ENCODE measurements around the gene NDUFB5. TPM values are rescaled to one million over a fixed set of nuclear protein-coding genes. Genes with fewer than 3 reads are reported as not detected.

Gene NDUFB5
- total and polyA plus RNA-seq, 4 donors = 44.8 to 149 (median 73.2) TPM

DNA sequence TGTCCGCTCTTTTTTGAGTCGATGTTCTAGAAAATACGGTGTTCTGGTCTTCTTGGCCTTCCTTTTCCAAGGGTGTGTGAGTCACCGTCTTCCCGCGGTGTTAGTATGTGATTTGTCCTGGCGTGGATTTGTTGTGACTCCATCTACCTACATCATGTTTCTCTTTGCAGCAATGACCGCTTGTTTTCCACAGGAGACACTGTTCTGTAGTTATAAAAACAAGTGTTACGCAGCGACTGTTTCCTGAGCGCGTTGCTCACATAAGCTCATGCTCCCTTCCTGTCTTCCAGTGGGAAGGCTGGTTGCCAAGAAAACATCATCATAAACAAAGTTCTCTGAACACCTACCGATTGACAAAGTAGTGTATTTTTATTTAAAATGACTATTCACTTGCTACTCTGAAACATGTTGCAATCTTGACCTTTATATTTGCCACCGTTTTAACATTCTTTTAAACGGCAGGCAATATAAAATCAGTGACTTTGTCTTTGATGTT lies 67.2 kb downstream of the NDUFB5 start:
- DNase-seq = peak; percentile 15 to 74 (median 62)

DNA sequence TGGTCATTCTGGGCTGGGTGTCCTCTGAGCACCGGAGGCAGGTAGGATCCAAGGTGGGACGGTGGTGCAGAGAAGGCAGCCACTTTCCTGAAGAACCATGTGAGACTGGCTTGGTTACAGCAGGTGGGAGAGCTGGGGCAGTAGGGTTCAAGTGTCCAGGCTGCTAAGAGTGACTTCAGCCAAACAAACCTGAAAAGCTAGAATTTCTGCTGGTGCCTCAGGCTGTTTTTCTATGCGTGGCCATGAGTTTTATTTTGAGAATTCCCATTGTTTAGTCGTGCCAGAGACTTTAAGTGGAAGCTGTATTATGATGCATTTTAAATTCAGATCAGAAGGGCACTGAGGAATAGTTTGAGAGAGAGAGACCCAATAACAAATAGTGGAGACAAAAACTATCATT lies 68.3 kb downstream of the NDUFB5 start:
- ATAC-seq (ENCODE audit: insufficient read depth, low FRiP score) = no peak
- Histone ChIP-seq H3K4me1 (ENCODE audit: control insufficient read depth in 5 of 5, insufficient read depth in 5 of 5, low read length in 5 of 5) (peaks cover 3 to 12% (median 4%) of the 10 kb centered on the region in 5 donors), H3K36me3 (ENCODE audit: control insufficient read depth in 4 of 4, insufficient read depth in 4 of 4, low read length in 4 of 4) (no peaks in the 10 kb centered on the region), H3K9me3 (ENCODE audit: control insufficient read depth in 4 of 4, insufficient read depth in 3 of 4, low read length in 3 of 4) (no peaks in the 10 kb centered on the region), H3K27me3 (ENCODE audit: control insufficient read depth in 3 of 3, insufficient read depth in 3 of 3, low read length in 2 of 3) (no peaks in the 10 kb centered on the region), H3K9ac (ENCODE audit: insufficient read depth in 1 of 2, low read length in 2 of 2) (peak overlapping the region in 1 of 2 donors; percentile 17), H3K4me3 (no peak overlapping the region), H3K27ac (ENCODE audit: low read depth in 1 of 2, low read length in 1 of 2) (peak overlapping the region in 1 of 2 donors; percentile 86)
- 62 to 88% methylated on average over 4 of the region's 4 CpGs for WGBS, 2 donors
- DNase-seq = peak; percentile 48 to 72 (median 49)
- TF ChIP-seq, protein P1, sequence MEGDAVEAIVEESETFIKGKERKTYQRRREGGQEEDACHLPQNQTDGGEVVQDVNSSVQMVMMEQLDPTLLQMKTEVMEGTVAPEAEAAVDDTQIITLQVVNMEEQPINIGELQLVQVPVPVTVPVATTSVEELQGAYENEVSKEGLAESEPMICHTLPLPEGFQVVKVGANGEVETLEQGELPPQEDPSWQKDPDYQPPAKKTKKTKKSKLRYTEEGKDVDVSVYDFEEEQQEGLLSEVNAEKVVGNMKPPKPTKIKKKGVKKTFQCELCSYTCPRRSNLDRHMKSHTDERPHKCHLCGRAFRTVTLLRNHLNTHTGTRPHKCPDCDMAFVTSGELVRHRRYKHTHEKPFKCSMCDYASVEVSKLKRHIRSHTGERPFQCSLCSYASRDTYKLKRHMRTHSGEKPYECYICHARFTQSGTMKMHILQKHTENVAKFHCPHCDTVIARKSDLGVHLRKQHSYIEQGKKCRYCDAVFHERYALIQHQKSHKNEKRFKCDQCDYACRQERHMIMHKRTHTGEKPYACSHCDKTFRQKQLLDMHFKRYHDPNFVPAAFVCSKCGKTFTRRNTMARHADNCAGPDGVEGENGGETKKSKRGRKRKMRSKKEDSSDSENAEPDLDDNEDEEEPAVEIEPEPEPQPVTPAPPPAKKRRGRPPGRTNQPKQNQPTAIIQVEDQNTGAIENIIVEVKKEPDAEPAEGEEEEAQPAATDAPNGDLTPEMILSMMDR (IDR thresholded peaks at IDR 0.05; ENCODE audit: control extremely low read depth, extremely low read depth) = no peak

More for the DNA sequence above, 67.2 kb downstream of the NDUFB5 start:
- H3K4me1 ChIP-seq (ENCODE audit: control insufficient read depth in 5 of 5, insufficient read depth in 5 of 5, low read length in 5 of 5) = peaks cover 3 to 12% (median 6%) of the 10 kb centered on the region in 5 donors
- no peak overlapping the region for H3K9ac ChIP-seq (ENCODE audit: insufficient read depth in 1 of 2, low read length in 2 of 2)
- 61 to 77% methylated on average over 15 of the region's 15 CpGs for WGBS, 2 donors
- no peak overlapping the region for H3K4me3 ChIP-seq
- TF ChIP-seq, protein P1 (IDR thresholded peaks at IDR 0.05; ENCODE audit: control extremely low read depth, extremely low read depth) = no peak
- H3K36me3 ChIP-seq (ENCODE audit: control insufficient read depth in 4 of 4, insufficient read depth in 4 of 4, low read length in 4 of 4) = no peaks in the 10 kb centered on the region
- H3K27ac ChIP-seq (ENCODE audit: low read depth in 1 of 2, low read length in 1 of 2) = peak overlapping the region in 1 of 2 donors; percentile 9
- H3K9me3 ChIP-seq (ENCODE audit: control insufficient read depth in 4 of 4, insufficient read depth in 3 of 4, low read length in 3 of 4) = no peaks in the 10 kb centered on the region
- H3K27me3 ChIP-seq (ENCODE audit: control insufficient read depth in 3 of 3, insufficient read depth in 3 of 3, low read length in 2 of 3) = no peaks in the 10 kb centered on the region
- no peak for ATAC-seq (ENCODE audit: insufficient read depth, low FRiP score)

DNA sequence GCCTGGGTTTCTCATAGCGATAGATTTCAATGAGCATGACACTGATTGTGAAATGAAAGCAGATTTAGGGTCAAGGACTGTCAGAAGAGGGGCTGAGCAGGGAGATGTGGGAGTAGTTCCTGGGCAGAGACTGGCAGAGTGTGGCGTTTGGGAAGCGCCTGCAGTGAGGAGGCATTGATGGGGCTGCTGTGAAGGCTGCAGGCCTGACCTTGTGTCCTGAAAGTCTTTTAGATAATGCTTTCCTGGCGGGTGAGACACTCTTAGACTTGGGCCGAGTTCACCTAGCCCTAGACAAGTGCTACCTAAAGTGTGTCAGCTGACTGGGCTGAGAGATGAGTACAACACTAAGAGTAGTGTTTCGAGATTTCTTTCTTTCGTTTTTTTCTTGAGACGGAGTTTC lies 68.9 kb downstream of the NDUFB5 start:
- peaks cover 3 to 12% (median 4%) of the 10 kb centered on the region in 5 donors for H3K4me1 ChIP-seq (ENCODE audit: control insufficient read depth in 5 of 5, insufficient read depth in 5 of 5, low read length in 5 of 5)
- TF ChIP-seq, protein P1 (IDR thresholded peaks at IDR 0.05; ENCODE audit: control extremely low read depth, extremely low read depth) = no peak
- peak; percentile 66 for ATAC-seq (ENCODE audit: insufficient read depth, low FRiP score)
- 75 to 89% methylated on average over 8 of the region's 8 CpGs for WGBS, 2 donors
- H3K27ac ChIP-seq (ENCODE audit: low read depth in 1 of 2, low read length in 1 of 2) = peak overlapping the region; percentile 36 to 86
- H3K27me3 ChIP-seq (ENCODE audit: control insufficient read depth in 3 of 3, insufficient read depth in 3 of 3, low read length in 2 of 3) = no peaks in the 10 kb centered on the region
- H3K9ac ChIP-seq (ENCODE audit: insufficient read depth in 1 of 2, low read length in 2 of 2) = peak overlapping the region in 1 of 2 donors; percentile 17
- DNase-seq = peak in 2 of 3 donors; percentile 14 to 56
- no peaks in the 10 kb centered on the region for H3K36me3 ChIP-seq (ENCODE audit: control insufficient read depth in 4 of 4, insufficient read depth in 4 of 4, low read length in 4 of 4)
- H3K9me3 ChIP-seq (ENCODE audit: control insufficient read depth in 4 of 4, insufficient read depth in 3 of 4, low read length in 3 of 4) = no peaks in the 10 kb centered on the region
- no peak overlapping the region for H3K4me3 ChIP-seq

DNA sequence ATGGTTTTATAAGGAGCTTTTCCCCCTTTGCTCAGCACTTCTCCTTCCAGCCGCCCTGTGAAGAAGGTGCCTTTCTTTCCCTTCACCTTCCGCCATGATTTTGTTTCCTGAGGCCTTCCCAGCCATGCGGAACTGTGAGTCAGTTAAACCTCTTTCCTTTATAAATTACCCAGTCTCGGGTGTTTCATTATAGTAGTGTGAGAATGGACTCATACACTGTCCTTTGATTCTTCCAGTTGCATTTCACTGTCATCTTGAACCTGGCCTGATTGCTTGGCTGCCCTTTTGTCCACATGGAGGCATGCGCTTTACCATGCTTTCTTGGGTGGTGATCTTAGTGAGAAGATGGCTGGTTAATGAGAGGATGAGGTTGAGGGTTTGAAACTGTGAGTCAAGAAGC lies 71.5 kb downstream of the NDUFB5 start:
- no peaks in the 10 kb centered on the region for H3K27me3 ChIP-seq (ENCODE audit: control insufficient read depth in 3 of 3, insufficient read depth in 3 of 3, low read length in 2 of 3)
- 95 to 98% methylated on average over 5 of the region's 5 CpGs for WGBS, 2 donors
- H3K9ac ChIP-seq (ENCODE audit: insufficient read depth in 1 of 2, low read length in 2 of 2) = no peak overlapping the region
- H3K27ac ChIP-seq (ENCODE audit: low read depth in 1 of 2, low read length in 1 of 2) = no peak overlapping the region
- no peaks in the 10 kb centered on the region for H3K36me3 ChIP-seq (ENCODE audit: control insufficient read depth in 4 of 4, insufficient read depth in 4 of 4, low read length in 4 of 4)
- H3K4me1 ChIP-seq (ENCODE audit: control insufficient read depth in 5 of 5, insufficient read depth in 5 of 5, low read length in 5 of 5) = peaks cover 3 to 12% (median 4%) of the 10 kb centered on the region in 5 donors
- no peak for ATAC-seq (ENCODE audit: insufficient read depth, low FRiP score)
- no peak overlapping the region for H3K4me3 ChIP-seq
- DNase-seq = no peak
- H3K9me3 ChIP-seq (ENCODE audit: control insufficient read depth in 4 of 4, insufficient read depth in 3 of 4, low read length in 3 of 4) = no peaks in the 10 kb centered on the region
- TF ChIP-seq, protein P1 (IDR thresholded peaks at IDR 0.05; ENCODE audit: control extremely low read depth, extremely low read depth) = no peak

Measured in lung (tissue), 12 donors.